Stimulated activated CD8-positive, alpha-beta memory T cell treated with anti-CD3 and anti-CD28 coated beads, Interleukin-7, amount 100 ng/mL, for 48 hours (primary cell): Measurements from ENCODE around the gene EXOC6B.

ENCODE experiments used
- DNase-seq, 2 donors: peaks; one replicate each; pipeline ENCODE4 v3.0.0-alpha.2; 2020; ENCODE audit warnings: low read depth in 1 of 2; ENCODE audit errors: extremely low read depth in 1 of 2

EXOC6B gene

GRCh38 chr2:72153026-72153791, 672.6 kb downstream of the EXOC6B start:
- no peak for DNase-seq

- DNase-seq = no peak
Measured at GRCh38 chr2:72150861-72151356, 674.9 kb downstream of the EXOC6B start.

- DNase-seq = peak; percentile 22 to 40
Measured at GRCh38 chr2:72150157-72150860, 675.5 kb downstream of the EXOC6B start.

DNA sequence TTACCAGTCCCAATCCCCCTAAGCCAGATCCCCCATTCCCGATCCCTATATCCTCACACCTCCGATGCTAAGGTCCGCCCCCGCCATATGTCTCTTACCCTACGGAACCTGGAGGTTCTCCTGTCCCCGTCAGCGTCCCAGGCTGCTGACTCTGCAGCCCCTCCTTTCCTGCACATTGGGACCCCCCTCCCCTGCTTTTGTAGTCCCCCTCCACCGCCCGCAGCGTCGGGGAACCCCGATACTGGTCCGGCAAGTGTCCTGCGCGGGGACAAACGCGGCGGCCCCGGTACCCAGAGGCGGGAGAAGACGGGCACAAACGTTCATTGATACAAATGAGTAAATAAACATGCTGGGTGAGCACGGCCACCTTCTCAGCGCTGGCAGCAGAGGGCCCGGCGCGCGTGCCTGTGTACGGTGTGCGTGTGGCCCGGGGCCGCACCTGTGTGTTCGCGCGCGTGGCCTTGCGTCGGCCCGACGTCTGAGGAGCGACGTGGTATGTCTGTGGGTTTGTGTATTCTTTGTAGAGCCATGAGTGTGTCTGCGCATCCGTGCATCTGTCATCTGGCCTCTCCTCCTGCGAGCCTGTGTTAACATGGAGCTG, 676.2 kb downstream of the EXOC6B start:
- DNase-seq = no peak

- no peak for DNase-seq
Measured at GRCh38 chr2:72148837-72149555, 676.8 kb downstream of the EXOC6B start.

DNA sequence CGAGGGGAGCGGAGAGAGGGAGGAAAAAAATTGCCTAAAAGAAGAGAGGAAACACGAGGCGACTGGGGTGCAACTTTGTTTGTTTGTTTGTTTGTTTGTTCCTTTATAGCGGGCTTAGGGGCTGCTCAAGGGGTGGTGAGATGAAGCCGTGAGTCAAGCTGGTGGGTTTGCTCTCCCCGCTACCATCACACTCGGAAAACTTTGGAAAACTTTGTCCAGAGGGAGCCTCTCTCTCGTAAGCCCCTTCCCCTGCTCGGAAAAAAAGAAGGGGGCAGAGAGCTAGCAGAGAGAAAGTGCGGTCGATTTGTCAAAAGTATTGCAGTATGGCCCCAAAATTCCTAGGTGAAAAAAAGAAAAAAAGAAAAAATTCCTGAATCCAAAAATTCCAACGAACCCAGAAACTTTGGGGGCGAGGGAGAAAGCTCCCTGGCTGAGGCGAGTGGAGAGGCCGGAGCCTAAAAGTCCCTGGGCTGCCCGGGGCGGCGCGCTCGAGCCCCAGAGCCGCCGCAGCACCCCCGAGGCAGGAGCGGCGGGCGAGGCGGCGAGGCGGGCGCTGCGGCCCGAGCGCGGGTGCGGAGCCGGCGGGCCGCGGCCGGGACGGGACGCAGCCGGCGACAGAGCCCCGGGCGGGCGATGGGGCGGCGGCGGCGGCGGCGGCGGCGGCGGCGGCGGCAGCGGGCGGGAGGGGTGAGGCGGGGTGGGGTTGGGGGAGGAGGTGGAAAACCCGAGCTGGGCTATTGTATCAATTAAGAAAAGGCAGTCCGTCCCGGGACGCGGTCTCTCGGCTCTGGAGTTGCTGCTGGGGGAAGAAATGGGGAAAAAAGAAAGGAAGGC, 677.6 kb downstream of the EXOC6B start:
- no peak for DNase-seq

DNA sequence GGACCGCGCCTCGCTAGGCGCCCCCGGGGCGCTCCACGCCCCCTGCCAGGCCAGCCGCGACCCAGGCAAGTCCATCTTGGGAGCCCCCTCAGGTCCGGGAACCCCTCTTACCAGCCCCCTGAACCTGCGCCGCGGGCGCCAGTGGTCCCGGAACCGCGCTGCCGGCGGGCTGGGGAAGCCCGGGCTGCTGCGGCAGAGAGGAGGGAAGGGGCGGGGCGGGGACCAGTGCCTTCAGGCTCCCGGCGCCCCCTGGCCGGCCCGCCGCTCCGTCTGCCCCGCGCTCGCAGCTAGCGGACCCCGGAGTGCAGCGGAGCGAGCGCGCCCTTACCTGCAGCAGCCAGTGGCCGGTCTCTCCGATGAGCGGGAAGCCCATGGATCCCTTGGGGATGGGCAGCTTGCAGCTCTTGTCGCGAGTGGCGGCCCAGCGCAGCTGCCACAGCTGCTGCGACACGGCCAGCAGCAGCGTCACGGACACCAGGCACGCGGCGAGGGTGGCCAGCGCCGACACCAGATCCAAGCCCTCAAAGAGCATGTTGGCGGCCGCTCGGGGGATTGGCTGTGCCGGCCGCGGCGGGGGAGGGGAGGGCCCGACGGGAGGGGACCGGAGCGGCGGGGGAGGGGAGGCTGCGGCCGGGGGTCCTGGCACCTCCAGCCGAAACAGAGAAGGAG, 678.4 kb downstream of the EXOC6B start, which contains the start of gene CYP26B1:
Gene CYP26B1, minus strand, starts transcription at position 560 of the 669 bp plus-strand sequence. Its CDS starts 28 bp downstream, at position 532.
- no peak for DNase-seq

DNA sequence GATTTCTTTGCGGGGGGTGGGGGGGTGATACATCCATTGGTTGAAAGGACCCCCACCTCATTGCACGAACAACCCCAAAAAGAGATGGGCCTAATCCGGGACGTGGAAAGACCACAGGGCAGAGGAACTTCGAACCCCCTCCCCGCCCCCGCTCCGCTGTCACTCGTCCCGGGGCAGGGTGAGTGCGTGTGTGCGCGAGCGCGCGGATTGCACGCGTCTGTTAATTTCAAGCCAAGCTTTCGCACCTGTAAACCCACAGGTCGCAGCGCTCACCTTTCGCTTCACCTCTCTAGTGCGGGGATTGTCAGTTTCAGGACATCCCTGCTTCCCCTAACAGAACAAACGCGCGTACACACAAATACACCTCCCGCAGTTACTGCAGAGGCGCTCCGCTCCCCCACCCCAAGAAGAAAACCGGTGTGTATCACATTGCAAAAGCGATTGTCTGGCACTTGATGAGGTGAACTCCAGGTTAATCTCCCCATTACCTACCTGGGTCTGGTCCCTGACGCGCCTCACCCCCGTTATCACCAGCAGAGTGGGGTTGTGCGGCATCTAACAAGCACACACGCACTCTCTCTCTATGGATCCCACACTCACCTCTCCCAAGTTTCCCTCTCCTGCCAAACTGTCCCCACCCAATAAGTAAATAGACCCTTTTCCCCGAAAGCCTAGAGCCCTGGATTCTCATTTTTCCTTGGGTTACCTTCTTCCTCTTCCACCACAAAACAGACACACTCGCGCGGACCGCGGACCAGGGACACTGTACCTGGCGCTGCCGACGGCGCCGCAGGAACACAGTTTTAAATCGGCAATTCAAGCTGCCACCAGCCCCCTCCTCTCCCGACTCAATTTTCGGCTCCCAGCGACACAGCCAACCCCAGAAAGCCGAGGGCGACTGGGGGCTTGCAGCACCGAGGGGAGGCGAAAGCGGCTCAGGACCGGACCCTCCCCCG, 679.2 kb downstream of the EXOC6B start:
- no peak for DNase-seq

GRCh38 chr2:72145658-72146329, 680.0 kb downstream of the EXOC6B start:
- no peak for DNase-seq

- no peak for DNase-seq
Measured at GRCh38 chr2:72145289-72145657, 680.6 kb downstream of the EXOC6B start.

DNA sequence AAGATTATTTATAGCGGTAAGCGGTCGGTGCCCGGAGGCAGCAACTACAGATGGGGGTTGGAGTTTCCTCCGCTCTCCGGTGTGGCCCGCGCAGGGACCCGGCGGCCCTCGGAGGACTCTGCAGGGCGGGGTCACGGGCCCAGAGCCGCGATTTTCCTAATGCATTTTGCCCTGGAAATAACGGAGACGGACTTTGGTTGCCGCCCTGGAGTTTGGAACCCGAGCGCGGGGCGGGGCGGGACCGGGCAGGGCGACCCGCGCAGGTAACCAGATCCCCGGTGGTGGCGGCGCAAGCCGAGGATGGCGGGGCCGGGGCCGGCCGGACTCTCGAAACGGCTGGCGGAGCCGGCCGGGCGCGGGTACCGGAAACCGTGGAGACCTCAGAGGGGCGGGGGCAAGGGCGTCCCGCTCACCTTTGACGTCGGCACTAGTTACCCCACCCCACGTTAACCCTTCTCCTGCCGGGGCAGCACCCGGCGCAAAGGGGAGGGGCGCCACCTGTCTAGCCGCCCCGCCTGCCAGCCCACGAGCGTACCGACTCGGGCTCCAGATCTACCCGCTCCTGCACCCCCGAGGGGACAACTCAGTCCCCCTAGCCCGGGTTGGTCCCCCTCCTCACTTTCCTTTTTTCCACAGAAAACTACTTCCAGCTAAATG, 681.1 kb downstream of the EXOC6B start:
- DNase-seq = no peak

DNA sequence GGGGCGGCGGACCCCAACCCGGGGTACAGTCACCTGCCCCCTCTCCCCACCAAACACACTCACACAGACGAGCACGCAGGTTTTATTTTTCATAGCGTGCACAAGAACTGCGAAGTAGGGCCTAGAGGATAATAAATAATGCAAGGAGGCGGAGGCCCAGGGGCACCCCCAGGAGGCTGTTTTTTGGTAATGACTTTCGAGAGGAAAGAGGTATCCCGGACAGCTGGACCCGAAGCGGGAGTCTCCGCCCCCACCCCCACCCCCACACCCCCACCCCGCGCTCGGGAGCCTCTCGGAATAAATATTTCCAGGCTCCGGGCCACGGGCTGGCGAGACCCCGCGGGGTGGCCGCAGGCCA, 681.6 kb downstream of the EXOC6B start:
- DNase-seq = no peak

DNA sequence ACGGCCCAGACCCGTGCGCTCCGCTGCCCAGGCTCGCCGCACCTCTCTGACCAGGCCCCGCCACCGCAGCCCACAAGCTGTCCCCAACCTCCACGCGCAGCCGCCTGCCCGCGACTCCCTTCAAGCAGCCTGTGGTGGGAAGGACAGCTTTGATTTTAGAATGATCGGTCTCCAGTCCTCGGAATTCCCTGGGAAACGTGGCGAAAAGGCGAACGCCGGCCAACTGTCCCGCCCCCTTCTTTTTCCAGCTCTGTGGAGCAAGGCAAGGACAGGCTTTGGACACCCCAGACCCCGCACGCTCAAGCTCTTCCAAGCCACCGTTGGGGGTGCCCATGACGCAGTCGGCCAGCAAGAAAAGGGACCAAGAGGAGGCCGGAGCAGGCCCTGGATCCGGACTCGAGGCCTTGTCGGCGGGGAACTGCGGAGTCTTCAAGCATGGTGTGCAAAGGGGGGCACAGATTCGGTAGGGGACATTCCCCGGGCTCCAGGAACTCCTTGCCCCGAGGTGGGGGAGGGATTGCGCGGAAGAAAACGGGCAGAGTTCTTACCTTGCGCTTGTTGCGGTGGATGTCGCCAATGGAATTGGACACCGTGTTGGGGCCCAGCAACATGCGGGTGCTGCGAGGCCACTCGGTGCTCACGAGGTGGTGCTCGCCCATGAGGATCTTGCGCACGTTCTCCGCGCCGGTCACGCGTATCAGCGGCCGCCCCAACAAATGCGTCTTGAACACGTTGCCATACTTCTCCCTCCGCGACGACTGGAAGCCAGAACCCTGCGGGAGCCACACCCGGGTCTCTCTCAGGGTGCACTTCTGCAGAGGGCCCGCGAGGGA, 682.2 kb downstream of the EXOC6B start:
- no peak for DNase-seq

- DNase-seq = no peak
Measured at GRCh38 chr2:72142570-72143440, 683.0 kb downstream of the EXOC6B start.

DNA sequence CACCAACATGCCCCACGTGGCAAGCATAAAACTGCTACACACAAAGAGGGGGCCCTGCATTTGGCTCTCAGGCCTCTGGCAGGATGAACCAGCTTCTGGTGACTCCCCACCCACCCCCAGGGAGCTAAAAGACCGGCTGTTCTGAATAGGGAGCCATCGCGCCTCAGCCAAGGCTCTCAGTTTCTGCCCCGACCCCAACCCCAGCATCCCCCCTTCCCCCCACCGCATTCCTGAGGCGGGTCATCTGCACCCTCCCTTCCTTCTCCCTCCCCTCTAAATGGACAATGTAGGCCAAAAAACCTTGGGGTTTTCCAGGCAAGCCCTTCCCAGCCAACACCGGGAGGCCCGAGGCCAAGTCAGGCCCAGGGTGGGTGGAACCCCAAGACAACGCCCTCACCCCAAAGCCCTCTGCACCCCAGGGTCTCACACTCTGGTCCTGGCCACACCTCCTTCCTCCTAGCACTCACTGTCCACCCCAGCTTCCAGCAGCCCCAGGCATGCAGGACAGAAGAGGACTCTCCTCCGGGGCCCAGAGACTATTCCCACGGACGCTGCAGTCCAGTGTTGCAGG, 683.9 kb downstream of the EXOC6B start:
- DNase-seq = no peak
